HCT116 (cell line): ENCODE results near the gene CEBPA.
"Not testable (repeated sequence)": the region's sequence is repeated elsewhere in the genome, so short reads cannot be mapped to it uniquely, and the experiment has no call there.

ENCODE experiments used
- CBX3 ChIP-seq: IDR thresholded peaks from 2 replicates; pipeline ENCODE4 v1.6.1; 2012; ENCODE audit warnings: low read depth
- CTCF ChIP-seq, 3 experiments: fragments of 200-600 bp in 1 of 3; sonication (generic) in 1 of 3; IDR thresholded peaks in 2 of 3; conservative IDR thresholded peaks in 1 of 3; 2 replicates each; pipeline ENCODE4 v1.5.1; 2012 to 2017; ENCODE audit warnings: low read depth in 2 of 3, low read length in 2 of 3, antibody characterized with exemption in 1 of 3, borderline replicate concordance in 1 of 3, control low read depth in 1 of 3, mild to moderate bottlenecking in 1 of 3, mixed read lengths in 1 of 3, mixed run types in 1 of 3, moderate library complexity in 1 of 3; ENCODE audit not compliant: insufficient read depth in 1 of 3
- ELF1 ChIP-seq: IDR thresholded peaks from 2 replicates; pipeline ENCODE4 v1.6.1; 2012; ENCODE audit warnings: low read depth, borderline replicate concordance
- POLR2A ChIP-seq: IDR thresholded peaks from 2 replicates; pipeline ENCODE4 v1.7.0; 2011; ENCODE audit warnings: borderline replicate concordance; ENCODE audit not compliant: insufficient read depth, insufficient read length; ENCODE audit errors: extremely low read depth
- POLR2AphosphoS5 ChIP-seq: IDR thresholded peaks from 2 replicates; pipeline ENCODE4 v1.6.1; 2011; ENCODE audit warnings: mild to moderate bottlenecking, low read depth, low read length, moderate library complexity
- RAD21 ChIP-seq: IDR thresholded peaks from 2 replicates; pipeline ENCODE4 v1.6.1; 2012; ENCODE audit warnings: low read depth, mild to moderate bottlenecking
- SIN3A ChIP-seq: IDR thresholded peaks from 2 replicates; pipeline ENCODE4 v1.6.1; 2012; ENCODE audit warnings: low read depth
- SRF ChIP-seq: IDR thresholded peaks from 2 replicates; pipeline ENCODE4 v1.6.1; 2012; ENCODE audit warnings: low read depth
- TCF7L2 ChIP-seq: IDR thresholded peaks from 2 replicates; pipeline ENCODE4 v1.7.0; 2011; ENCODE audit warnings: borderline replicate concordance, inconsistent platforms; ENCODE audit not compliant: insufficient read depth, insufficient read length; ENCODE audit errors: extremely low read depth
- ZBTB33 ChIP-seq: IDR thresholded peaks from 2 replicates; pipeline ENCODE4 v1.6.1; 2011; ENCODE audit warnings: mild to moderate bottlenecking, low read length, moderate library complexity; ENCODE audit not compliant: insufficient replicate concordance; ENCODE audit errors: extremely low read depth
- ZNF274 ChIP-seq: fragments of 200-500 bp; sonication (Bioruptor generic); IDR thresholded peaks from 2 replicates; pipeline ENCODE4 v1.6.1; 2014; ENCODE audit warnings: mild to moderate bottlenecking, low read depth, low read length, inconsistent platforms
- TF ChIP-seq, protein P1 (sequence below): IDR thresholded peaks from 2 replicates; pipeline ENCODE4 v1.6.1; 2012; ENCODE audit warnings: low read depth

- not testable (repeated sequence) for TF ChIP-seq CTCF (IDR thresholded peaks at IDR 0.05 in 2 of 3, conservative IDR thresholded peaks at IDR 0.05 in 1 of 3; ENCODE audit: borderline replicate concordance in 1 of 3, insufficient read depth in 1 of 3, low read depth in 2 of 3, low read length in 2 of 3); RAD21; SIN3A; ZNF274; POLR2A; ELF1; ZBTB33; TCF7L2; SRF; POLR2AphosphoS5; CBX3
- TF ChIP-seq, protein P1, sequence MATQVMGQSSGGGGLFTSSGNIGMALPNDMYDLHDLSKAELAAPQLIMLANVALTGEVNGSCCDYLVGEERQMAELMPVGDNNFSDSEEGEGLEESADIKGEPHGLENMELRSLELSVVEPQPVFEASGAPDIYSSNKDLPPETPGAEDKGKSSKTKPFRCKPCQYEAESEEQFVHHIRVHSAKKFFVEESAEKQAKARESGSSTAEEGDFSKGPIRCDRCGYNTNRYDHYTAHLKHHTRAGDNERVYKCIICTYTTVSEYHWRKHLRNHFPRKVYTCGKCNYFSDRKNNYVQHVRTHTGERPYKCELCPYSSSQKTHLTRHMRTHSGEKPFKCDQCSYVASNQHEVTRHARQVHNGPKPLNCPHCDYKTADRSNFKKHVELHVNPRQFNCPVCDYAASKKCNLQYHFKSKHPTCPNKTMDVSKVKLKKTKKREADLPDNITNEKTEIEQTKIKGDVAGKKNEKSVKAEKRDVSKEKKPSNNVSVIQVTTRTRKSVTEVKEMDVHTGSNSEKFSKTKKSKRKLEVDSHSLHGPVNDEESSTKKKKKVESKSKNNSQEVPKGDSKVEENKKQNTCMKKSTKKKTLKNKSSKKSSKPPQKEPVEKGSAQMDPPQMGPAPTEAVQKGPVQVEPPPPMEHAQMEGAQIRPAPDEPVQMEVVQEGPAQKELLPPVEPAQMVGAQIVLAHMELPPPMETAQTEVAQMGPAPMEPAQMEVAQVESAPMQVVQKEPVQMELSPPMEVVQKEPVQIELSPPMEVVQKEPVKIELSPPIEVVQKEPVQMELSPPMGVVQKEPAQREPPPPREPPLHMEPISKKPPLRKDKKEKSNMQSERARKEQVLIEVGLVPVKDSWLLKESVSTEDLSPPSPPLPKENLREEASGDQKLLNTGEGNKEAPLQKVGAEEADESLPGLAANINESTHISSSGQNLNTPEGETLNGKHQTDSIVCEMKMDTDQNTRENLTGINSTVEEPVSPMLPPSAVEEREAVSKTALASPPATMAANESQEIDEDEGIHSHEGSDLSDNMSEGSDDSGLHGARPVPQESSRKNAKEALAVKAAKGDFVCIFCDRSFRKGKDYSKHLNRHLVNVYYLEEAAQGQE = not testable (repeated sequence)
Measured at GRCh38 chr19:33312808-33313207, 10.5 kb upstream of the CEBPA start.
